G401 (cell line): ENCODE data around the gene CHMP4B. TPM values are rescaled to one million over a fixed set of nuclear protein-coding genes. Genes with fewer than 3 reads are reported as not detected.
A peak's percentile ranks its signal among the peaks of the same experiment; 100 is the strongest.

Experiments used
- DNase-seq: peaks from one replicate; pipeline ENCODE4 v3.0.0-alpha.2; 2015; ENCODE audit warnings: low spot score
- in situ Hi-C: cut with HindIII; loops from 2 replicates; pipeline ENCODE4 v1.10.0; 2016; ENCODE audit warnings: low sequenced_read_pairs, mixed read lengths
- total RNA-seq: library from RNA; depleted of rRNA; stranded (reverse); fragments of >200 nt; shearing (Covaris generic); gene quantifications from 2 replicates; pipeline ENCODE4 v1.2.3, GENCODE V29; 2014; rRNA removed

CHMP4B gene, protein sequence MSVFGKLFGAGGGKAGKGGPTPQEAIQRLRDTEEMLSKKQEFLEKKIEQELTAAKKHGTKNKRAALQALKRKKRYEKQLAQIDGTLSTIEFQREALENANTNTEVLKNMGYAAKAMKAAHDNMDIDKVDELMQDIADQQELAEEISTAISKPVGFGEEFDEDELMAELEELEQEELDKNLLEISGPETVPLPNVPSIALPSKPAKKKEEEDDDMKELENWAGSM
- total RNA-seq, result 71.3 and 87.4 TPM in 2 replicates

DNA sequence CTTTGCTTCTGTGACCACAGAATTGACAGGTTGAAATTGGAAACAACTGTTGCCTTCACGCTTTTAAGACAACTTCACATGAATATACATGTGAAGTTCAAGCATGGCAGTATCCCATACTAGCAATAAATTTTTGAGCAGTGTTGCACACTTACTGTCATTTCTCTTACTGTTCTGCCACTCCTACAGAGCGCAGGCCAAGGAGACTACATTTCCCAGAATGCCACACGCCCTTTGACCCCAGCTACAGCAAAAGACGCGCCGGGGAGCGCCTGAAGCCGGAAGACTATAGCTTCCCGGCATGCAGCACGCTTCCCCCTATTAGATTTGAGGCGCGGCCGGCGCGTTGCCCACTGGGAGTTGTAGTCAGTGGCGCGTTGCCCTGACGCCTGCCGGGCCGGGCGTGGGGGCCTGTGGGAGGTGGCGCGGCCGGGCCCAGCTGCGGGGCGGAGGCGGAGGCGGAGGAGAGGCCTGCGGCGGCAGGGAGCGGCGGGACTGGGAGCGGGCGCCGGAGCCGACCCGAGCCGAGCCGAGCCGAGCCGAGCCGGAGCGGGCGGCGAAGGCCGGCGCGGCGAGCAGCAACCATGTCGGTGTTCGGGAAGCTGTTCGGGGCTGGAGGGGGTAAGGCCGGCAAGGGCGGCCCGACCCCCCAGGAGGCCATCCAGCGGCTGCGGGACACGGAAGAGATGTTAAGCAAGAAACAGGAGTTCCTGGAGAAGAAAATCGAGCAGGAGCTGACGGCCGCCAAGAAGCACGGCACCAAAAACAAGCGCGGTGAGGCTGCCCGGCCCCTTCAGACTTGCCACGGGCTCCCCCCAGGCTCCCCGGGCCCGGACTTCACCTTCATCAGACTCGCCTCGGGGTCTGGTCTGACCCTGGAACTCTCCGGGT, at the start of gene CHMP4B:
TSS of gene CHMP4B (plus strand) at position 464 of the 891 bp plus-strand sequence. CDS start at position 585, 121 bp downstream.
- in situ Hi-C loops, result no loop called here
- peak; percentile 98 for DNase-seq

DNA sequence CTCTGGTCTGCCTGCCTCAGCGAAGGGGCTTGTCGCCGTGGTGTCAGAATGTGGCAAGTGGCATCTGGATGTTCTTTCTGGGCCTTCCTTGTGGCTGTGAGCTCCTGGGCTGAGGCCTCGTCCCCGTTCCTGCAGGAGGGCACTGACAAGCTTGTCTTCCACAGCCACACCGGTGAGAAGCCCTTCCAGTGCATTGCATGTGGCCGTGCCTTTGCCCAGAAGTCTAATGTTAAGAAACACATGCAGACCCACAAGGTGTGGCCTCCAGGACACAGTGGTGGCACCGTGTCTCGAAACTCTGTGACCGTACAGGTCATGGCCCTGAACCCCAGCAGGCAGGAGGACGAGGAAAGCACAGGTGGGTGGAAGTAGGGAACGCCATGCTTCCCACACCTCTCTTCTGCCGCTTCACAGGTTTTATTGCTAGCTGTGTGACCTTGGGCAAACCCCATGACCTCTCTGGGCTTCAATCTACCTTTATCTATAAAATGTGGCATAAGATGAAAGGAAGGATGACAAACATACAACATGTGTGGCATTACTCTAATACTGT, 49.4 kb upstream of the CHMP4B start:
- no peak for DNase-seq
- in situ Hi-C loops, result no loop called here

DNA sequence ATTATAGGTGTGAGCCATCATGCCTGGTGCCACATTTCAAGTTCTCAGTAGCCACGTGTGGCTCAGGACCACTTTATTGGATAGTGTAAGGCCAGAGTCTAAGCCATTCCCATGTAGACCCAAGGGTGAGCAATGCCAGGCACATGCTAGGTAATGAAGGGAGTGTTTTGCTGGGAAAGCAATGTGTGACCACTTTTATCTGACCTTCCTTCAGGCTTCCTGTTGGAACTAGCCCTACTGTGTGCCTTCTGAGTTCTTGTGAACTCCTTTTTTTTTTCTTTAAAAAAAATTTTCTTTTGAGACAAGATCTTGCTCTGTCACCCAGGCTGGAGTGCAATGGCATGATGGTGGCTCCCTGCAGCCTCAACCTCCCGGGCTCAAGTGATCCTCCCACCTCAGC, 46.0 kb upstream of the CHMP4B start:
- DNase-seq, result no peak
- in situ Hi-C loops, result no loop called here

DNA sequence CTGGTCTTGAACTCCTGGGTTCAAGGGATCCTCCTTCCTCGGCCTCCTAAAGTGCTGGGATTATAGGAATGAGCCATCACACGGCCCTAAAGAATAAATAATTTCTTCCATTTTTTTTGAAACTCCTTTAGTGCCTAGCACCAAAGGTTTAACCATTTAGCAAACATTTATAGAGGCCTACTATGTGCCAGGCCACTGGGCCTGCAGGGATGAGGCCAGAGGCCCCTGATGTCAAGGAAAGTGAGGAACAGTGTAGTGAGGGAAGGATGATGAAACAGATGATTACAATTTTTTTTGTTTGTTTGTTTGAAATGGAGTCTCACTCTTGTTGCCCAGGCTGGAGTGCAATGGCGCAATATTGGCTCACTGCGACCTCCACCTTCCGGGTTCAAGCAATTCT, 45.6 kb upstream of the CHMP4B start:
- in situ Hi-C loops, result no loop called here

DNA sequence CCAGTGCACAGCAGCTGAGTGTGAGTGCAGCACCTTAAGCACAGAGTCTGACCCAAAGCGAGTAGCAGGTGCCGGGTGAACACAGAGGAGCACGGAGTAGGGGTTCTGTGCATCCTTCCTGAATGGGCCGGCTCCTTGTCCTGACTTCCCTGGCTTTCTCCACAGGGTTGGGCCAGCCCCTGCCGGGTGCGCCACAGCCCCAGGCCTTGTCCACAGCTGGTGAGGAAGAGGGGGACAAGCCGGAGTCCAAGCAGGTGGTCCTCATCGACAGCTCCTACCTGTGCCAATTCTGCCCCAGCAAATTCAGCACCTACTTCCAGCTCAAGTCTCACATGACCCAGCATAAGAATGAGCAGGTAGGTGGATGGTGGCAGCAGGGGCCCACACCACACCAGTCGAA, 44.5 kb upstream of the CHMP4B start:
- DNase-seq, result no peak
- in situ Hi-C loops, result no loop called here

More for the DNA sequence above, 45.6 kb upstream of the CHMP4B start:
- DNase-seq, result no peak

DNA sequence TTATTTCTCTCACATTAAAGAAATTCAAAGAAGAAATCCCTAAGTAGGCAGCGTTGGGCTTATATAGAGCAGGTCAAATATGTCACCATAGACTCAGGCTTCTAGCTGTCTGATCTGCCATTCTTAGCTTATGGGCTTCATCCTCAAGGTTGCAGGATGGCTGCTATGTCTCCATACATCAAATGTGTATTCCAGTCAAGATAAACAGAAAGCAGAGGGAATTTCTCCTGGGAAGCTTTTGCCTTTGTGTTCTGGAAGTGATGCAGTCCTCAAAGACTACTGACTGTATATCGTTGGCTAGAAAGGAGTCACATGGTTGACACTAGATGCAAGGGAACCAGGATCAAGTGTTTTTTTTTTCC, 43.4 kb upstream of the CHMP4B start:
- in situ Hi-C loops, result no loop called here
- DNase-seq, result no peak

DNA sequence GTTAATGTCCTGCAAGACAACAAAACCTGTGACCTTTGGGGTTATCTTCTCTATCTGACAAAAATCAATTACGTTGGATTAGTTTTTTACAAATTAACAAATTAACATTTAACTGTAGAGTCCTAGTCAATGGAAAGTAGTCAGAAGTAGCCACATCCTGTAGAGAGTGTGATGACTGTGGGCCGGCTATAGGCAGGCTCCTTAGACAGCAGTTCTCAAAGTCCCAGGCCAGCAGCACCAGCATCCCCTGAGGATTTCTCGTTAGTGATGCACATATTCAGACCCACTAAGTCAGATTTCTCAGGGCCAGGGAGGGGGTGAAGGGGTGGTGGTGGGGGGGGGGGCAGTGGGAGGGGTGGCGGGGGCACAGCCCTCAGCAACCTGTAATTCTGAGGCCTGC, 42.1 kb upstream of the CHMP4B start:
- in situ Hi-C loops, result no loop called here
- no peak for DNase-seq

DNA sequence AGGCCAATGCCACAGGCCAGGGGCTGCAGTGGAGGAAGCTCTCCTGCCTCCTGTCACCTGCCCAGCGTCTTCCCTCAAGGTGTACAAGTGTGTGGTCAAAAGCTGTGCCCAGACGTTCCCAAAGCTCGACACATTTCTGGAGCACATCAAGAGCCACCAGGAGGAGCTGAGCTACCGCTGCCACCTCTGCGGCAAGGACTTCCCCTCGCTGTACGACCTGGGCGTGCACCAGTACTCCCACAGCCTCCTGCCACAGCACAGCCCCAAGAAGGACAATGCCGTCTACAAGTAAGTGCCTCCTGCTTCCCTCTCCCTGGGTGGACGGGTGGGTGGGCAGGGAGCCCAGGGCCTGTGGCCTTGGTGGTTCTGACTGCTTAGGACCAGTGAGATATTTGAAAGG, 41.1 kb upstream of the CHMP4B start:
- in situ Hi-C loops, result no loop called here
- no peak for DNase-seq

DNA sequence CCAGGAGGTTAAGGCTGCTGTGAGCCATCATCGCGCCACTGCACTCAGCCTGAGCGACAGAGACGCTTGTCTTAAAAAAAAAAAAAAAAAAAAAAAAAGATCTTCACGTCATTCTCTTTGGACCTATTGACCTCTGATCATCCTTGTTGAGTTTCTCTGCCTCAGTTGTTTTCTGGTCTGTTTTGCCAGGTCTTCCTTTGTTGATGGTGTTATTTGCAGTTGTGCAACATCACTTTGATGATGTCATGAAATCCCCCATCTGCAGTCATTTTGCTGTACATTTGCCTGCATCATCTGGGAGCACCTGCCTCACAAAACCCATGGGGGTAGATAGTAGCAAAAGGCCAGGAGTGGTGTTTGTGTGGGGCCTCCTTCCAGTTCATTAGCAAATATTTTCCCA, 39.2 kb upstream of the CHMP4B start:
- DNase-seq, result no peak
- in situ Hi-C loops, result no loop called here

DNA sequence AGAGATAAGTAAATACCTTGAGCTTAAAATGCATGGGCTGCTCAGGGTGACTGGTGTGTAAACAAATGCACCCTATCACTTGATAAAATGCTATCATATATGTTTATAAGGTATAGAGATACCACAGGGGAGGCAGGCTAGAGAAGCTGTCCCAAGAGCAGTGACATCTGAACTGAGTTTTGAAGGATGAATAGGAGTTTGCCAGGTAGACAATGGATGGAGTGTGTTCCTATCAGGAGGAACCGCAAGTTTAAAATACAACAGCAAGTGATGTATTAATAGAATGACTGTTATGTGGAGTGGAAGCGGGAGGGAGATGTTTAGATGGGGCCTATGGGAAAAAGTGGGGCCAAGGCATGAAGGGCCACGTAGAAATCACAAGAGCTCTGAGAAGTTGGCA, 38.7 kb upstream of the CHMP4B start:
- in situ Hi-C loops, result no loop called here
- DNase-seq, result no peak

DNA sequence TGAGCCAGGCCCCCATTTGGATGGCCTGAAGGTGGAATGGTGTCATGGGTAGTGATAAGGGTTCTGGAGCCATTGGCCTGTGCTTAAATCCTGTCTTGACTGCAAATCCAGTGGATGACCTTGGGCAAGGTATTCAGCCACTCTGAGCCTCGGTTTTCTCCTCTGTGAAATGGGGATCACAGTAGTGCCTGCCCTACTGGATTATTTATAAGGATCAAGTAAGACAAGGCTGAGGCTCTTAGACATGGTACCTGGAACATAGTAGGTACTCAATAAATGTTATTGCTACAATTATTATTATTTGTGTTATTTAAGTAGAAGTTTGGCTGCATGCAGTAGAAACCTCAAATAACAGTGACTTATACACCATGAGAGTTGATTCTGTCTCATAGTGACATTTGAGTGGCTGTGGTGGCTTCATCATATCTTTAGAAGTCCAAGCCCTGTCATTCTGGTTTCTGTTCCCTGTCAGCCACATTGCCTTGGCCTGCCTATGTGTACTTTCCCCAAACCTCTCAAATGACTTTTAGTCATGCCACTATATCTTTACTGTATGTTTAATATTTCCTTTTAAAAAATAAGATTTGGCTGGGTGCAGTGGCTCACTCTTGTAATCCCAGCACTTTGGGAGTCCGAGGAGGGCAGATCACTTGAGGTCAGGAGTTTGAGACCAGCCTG, 37.6 kb upstream of the CHMP4B start:
- in situ Hi-C loops, result no loop called here

DNA sequence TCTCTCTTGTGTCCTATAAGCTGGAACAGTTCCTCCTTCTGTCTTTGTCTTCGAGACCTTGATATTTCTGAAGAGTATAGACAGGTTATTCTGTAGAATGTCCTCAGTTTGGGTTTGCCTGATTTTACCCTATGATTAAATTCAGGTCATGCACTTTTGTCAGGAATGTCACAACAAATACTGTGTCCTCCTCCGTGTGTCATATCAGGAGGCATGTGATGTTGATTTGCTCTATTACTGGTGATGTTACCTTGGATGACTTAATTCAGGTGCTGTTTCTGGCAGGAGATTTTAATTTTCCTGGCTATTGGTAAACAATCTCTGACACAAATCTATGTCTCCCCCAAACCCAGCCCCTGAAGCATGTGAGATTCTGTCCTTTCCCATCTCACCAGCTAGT, 33.3 kb upstream of the CHMP4B start:
- in situ Hi-C loops, result no loop called here

More for the DNA sequence above, 37.6 kb upstream of the CHMP4B start:
- no peak for DNase-seq

DNA sequence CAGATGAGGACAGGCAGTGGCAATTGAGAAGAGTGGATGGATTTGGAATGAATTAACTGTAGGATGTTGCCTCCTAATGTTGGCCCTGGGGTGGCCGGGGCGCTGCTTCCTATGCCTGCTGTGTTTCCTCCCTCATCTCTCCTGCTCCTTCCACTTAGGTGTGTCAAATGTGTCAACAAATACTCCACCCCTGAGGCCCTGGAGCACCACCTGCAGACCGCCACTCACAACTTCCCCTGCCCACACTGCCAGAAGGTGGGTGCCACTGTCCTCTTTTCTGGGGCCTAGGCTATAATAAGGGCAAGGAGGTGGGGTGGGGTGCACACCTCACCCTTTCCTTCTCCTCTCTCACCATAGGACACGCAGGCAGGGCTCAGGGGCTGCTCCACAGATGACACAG, 30.0 kb upstream of the CHMP4B start:
- in situ Hi-C loops, result no loop called here
- DNase-seq, result no peak

More for the DNA sequence above, 33.3 kb upstream of the CHMP4B start:
- no peak for DNase-seq

DNA sequence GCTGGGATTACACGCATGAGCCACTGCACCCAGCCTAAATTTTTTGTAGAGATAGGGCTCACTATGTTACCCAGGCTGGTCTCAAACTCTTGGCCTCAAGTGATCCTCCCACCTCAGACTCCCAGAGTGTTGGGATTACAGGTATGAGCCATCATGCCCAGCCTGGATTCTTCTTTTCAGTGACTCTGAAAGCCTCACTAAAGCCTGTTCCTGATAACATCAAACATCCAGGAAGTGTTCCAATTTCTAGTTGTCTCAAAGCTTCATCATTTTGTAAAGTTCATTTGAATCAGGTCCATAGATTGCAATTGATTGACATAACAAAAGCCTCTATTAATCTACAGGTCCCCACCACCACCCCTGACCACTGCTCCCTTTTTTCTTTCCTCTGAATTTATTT, 29.2 kb upstream of the CHMP4B start:
- in situ Hi-C loops, result no loop called here

DNA sequence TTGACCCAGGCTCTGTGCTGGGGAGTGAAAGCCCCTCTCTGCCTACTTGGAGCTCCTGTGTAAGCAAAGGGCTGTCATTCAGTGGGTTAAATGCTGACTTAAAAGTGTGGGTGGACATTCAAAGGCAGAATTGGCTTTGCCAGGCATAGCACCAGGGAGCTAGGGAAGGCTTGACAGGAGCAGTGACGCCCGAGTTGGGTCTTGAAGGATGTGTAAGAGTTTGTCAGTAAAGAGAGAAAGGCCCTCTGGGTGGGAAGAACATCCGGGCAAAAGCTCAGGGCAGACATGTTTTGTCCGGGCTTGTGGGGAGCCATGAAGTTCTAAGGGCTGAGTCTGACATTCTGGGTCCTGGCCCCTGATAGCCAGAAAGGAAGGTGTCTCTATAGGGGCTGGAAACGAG, 27.9 kb upstream of the CHMP4B start:
- in situ Hi-C loops, result no loop called here
- no peak for DNase-seq

More for the DNA sequence above, 29.2 kb upstream of the CHMP4B start:
- DNase-seq, result no peak

DNA sequence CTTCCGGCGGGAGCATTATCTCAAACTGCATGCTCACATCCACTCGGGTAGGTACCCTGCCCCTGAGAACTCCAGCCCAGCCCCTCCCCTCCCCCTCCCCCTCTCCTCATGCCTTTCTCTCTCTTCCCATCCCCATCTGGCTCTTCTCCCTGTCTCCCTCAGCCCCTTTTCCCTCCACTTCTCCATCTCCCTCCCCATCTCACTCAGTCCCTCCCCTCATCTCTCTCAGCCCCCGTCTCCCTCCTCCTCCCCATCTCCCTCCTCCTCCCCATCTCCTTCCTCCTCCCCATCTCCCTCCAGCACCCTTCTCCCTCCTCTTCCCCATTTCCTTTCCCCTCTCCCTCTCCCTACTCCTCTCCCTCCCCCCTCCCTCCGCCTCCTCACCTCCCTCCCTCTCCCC, 27.3 kb upstream of the CHMP4B start:
- in situ Hi-C loops, result no loop called here
- DNase-seq, result no peak

DNA sequence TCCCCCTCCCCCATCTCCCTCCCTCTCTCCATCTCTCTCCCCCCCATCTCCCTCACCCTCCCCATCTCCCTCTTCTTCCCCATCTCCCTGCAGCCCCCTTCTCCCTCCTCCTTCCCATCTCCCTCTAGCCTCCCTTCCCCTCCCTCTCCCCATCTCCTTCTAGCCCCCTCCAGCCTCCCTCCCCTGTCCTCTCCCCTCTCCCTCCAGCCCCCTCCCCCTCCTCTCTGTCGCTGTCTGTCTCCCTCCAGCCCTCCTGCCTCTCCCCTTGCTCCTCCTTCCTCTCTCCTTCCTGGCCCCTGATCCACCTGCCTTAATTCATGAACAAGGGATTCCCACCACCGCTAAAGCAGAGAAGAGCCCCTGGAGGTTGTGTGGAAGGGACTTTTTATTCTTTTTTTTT, 26.9 kb upstream of the CHMP4B start:
- in situ Hi-C loops, result no loop called here
- no peak for DNase-seq

DNA sequence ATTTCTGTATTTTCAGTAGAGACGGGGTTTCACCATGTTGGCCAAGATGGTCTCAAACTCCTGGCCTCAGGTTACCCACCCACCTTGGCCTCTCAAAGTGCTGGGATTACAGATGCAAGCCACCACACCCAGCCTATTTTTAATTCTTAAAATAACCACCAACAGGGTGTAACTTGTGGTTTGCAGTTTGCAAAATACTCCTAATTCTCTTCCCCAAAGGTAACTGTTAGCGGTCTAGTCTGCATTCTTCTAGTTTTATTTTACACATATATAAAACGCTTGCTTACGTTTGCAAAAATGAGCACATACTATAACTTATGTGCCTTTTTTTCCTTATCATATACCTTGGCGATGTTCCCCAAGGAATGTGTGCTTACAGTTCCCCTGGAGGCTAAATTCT, 25.6 kb upstream of the CHMP4B start:
- in situ Hi-C loops, result no loop called here
- DNase-seq, result no peak

DNA sequence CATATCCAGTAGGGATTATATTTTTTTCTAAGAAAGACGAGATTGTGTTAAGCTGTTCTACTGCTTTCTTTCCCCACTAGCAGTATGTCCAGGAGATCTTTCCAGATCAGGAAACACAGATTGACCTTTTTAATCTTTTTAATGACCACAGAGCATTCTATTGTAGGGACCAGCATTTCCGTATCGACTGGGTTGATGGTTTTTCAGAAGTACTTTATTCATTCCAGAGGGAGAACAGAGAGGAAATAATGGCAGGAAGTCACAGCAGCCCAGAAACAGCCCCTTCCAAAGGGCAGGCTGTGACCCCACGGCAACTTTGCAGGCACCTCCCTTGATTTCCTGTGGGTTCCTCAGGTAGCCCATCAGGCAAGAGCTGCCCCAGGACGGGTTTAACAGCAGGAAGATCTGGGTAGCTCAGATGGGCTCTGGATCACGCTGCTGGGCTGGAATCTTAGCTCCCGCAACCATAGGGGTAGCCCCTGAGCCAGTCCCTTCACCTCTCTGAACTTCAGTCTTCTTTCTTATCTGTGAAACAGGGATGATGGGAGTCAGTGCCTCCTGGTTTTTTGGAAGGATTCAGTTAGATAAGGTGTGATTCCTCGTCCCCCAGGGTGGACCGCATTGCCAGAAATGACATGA, 23.8 kb upstream of the CHMP4B start:
- in situ Hi-C loops, result no loop called here

More for the DNA sequence above, 23.8 kb upstream of the CHMP4B start:
- DNase-seq, result no peak
